Type B pancreatic cell (in vitro differentiated cells): ENCODE data around the gene MED12L. TPM values are rescaled to one million over a fixed set of nuclear protein-coding genes. Genes with fewer than 3 reads are reported as not detected.

ENCODE experiments used
- DNase-seq: peaks from one replicate; pipeline ENCODE4 v3.0.0; 2021; ENCODE audit warnings: mixed read lengths; ENCODE audit not compliant: unreplicated experiment; ENCODE audit errors: extremely low spot score
- H3K27ac Mint-ChIP-seq: 2 replicates; pipeline ENCODE4 v1.8.0; 2021; ENCODE audit warnings: mild to moderate bottlenecking, mixed read lengths
- H3K27me3 Mint-ChIP-seq: 2 replicates; pipeline ENCODE4 v1.8.0; 2021; ENCODE audit warnings: mixed read lengths
- H3K36me3 Mint-ChIP-seq: 2 replicates; pipeline ENCODE4 v1.8.0; 2021; ENCODE audit warnings: mixed read lengths
- H3K4me1 Mint-ChIP-seq: one replicate; pipeline ENCODE4 v1.8.0; 2021; ENCODE audit warnings: mixed read lengths; ENCODE audit not compliant: unreplicated experiment
- H3K4me3 Mint-ChIP-seq: 2 replicates; pipeline ENCODE4 v1.8.0; 2021; ENCODE audit warnings: mild to moderate bottlenecking, mixed read lengths
- H3K9me3 Mint-ChIP-seq: 2 replicates; pipeline ENCODE4 v1.8.0; 2021; ENCODE audit warnings: mixed read lengths
- CTCF ChIP-seq: fragments of 200-600 bp; sonication (generic); conservative IDR thresholded peaks from 2 replicates; pipeline ENCODE4 v1.5.0; 2021; ENCODE audit warnings: antibody characterized with exemption, mild to moderate bottlenecking
- total RNA-seq: library from RNA; stranded (reverse); gene quantifications from 2 replicates; pipeline ENCODE4 v1.2.1, GENCODE V29; 2021; ENCODE audit warnings: low replicate concordance

MED12L gene
- total RNA-seq, 1 donor from 2014 or later, result 6.4 TPM

DNA sequence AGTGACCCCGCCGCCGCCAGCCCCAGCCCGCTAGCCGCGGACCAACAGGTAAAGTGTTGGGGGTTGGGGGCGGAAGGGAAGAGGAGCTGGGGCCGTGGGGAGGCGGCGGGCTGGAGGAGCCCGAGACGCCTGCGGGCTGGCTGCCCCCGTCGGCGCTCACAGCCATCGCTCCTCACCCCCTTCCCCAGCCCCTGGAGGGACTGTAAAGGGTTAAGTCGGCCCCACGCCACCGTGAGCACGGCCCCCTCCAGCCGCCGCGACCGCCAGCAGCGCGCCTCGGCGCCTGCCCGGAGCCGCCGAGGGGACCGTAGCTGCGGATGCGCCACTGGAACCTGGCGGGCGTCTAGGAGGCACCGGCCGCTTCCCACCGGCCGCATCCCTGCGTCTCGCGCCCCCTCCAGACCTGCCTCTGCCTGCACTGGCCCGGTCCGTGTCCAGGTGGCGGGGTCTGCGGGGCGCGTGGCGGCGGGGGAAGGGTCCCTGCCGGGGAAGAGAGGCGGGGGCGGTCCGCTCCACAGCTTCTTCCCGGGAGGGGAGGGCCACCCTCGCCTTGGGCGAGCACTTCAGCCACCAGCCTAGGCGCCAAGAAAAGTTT is 522 bp downstream of the MED12L start:
- H3K4me1 Mint-ChIP-seq, result peaks cover 19% of the 10 kb centered on the region

DNA sequence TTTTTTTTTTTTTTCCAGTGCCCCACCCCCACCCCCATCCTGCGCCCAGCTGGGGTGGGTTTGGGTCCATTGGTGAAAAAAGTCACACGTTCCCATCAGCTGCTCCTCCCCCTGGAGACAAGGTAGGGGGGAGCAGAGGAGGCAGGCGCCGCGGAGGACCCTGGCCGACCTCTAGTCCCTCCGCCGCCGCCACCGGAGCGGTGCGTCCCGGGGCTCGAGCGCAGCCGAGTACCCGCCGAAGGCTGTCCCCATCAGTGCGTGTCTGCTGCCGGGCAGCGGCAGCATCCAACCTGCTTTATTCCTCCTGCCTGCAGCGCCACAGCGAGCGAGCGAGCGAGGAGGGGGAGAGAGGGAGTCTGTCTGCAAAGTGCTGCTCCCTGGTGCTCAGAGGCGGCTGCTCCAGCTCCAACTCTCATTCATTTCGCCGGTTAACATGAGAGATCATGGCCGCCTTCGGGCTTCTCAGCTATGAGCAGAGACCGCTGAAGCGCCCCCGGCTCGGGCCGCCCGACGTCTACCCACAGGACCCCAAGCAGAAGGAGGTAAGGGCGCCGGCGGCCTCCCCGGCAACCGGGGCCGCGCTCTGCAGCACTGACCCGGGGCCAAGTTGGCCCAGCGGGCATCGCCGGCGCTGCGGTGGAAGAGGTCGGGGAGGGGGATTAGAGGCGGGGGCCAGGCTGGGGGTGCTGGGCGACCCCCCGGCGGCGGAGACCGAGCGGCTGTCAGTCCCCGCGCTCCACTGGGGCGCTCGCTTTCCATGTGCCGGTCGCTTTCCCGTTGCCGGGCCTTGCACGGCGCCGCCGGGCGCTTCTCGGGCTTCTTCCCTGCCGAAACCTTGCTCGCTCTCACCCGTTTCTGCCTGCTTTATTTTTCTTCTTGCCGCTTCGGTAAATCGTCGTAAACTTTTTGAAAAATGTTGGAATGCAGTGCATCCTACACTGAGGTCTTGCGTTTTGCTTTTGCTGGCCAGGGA is 1.3 kb downstream of the MED12L start:
- H3K27ac Mint-ChIP-seq, result peak overlapping the region; percentile 82
- H3K4me3 Mint-ChIP-seq, result peak overlapping the region; percentile 96
- peaks cover 24% of the 10 kb centered on the region for H3K27me3 Mint-ChIP-seq
- peak; percentile 79 for DNase-seq
- H3K4me1 Mint-ChIP-seq, result peaks cover 19% of the 10 kb centered on the region
- peak; percentile 64 for TF ChIP-seq CTCF
- no peaks in the 10 kb centered on the region for H3K9me3 Mint-ChIP-seq
- no peaks in the 10 kb centered on the region for H3K36me3 Mint-ChIP-seq

More for the DNA sequence above, 522 bp downstream of the MED12L start:
- Mint-ChIP-seq H3K36me3 (no peaks in the 10 kb centered on the region), H3K27me3 (peaks cover 24% of the 10 kb centered on the region), H3K9me3 (no peaks in the 10 kb centered on the region), H3K4me3 (peak overlapping the region; percentile 96), H3K27ac (no peak overlapping the region)
- no peak for TF ChIP-seq CTCF
- peak; percentile 77 for DNase-seq

DNA sequence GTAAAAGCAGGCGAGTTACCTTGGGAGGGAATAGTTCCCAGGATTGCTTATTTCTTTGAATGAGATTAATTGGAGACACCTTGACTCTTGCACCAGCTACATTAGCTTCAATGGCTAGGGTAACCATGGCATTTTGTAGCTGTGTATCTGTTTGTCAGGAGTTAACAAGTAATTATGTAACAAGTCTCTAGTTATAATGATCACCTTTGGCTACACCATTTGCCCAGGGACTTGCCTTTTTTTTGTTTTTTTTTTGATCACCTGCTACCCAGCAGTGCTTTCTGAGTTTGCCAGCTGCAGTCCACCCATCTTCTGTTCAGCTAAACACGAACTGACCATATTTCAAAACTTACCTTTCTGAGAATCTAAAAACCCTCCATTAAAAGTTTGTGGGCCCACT is 2.2 kb downstream of the MED12L start:
- no peaks in the 10 kb centered on the region for H3K36me3 Mint-ChIP-seq
- no peak for TF ChIP-seq CTCF
- H3K9me3 Mint-ChIP-seq, result no peaks in the 10 kb centered on the region
- peaks cover 20% of the 10 kb centered on the region for H3K27me3 Mint-ChIP-seq
- peak overlapping the region; percentile 91 for H3K4me3 Mint-ChIP-seq
- H3K27ac Mint-ChIP-seq, result no peak overlapping the region
- DNase-seq, result no peak
- peaks cover 19% of the 10 kb centered on the region for H3K4me1 Mint-ChIP-seq

DNA sequence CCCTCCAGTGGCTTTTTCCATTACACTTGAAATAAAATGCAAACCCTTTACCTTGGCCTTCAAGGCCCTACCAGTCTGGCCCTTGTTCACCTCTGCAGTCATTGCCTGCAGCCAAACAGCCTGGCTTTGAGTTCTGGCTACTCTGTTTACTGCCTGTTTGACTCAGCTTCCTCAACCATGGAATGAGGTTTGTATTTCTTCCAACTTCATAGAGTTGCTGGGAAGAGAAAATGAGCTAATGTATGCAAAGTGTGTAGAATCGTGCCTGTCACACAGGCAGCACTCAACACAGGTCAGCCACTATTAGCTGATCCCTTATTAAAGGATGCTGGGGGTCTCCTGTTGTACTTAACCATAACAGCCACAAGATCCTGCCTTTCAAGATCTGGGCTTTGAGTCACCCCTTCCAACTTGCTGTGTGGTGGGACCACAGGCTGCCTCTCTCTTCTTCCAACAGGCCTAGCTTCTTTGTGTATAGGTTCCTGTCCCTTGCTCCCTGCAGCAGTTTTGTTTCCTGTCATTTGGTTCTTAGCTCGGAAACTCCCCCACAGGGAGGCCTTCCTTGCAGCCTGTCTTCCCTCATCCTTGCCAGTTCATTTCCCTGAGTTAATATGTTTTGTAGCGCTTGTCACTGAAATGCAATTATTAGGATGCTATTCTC is 6.4 kb downstream of the MED12L start:
- H3K4me3 Mint-ChIP-seq, result no peak overlapping the region
- DNase-seq, result no peak
- no peak overlapping the region for H3K27ac Mint-ChIP-seq
- no peaks in the 10 kb centered on the region for H3K36me3 Mint-ChIP-seq
- no peak for TF ChIP-seq CTCF
- peaks cover 10% of the 10 kb centered on the region for H3K4me1 Mint-ChIP-seq
- peaks cover 4% of the 10 kb centered on the region for H3K27me3 Mint-ChIP-seq
- no peaks in the 10 kb centered on the region for H3K9me3 Mint-ChIP-seq

DNA sequence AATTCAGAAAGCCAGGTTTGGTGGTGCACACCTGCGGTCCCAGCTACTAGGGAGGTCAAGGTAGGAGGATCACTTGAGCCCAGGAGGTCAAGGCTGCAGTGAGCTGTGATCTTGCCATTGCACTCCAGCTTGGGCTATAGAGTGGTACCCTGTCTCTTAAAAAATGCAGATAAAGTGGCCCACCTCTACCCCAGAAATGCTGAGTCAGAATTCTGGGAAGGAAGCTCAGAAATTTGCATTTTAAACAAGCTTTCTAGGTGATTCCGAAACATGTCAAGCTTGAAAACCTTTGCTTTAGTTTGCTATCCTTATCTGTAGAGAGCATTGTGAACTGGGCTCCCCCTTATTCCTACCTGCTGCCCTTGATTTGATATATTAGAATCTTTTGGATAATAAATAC is 7.7 kb downstream of the MED12L start:
- Mint-ChIP-seq H3K4me1 (peaks cover 5% of the 10 kb centered on the region), H3K27ac (no peak overlapping the region), H3K36me3 (peaks cover 4% of the 10 kb centered on the region), H3K27me3 (no peaks in the 10 kb centered on the region), H3K4me3 (no peak overlapping the region), H3K9me3 (peaks cover 6% of the 10 kb centered on the region)
- DNase-seq, result no peak
- no peak for TF ChIP-seq CTCF
